Neural crest cell (in vitro differentiated cells): Measurements from ENCODE around the gene GMDS. TPM values are rescaled to one million over a fixed set of nuclear protein-coding genes. Genes with fewer than 3 reads are reported as not detected.

Source experiments
- DNase-seq: peaks from one replicate; pipeline ENCODE4 v3.0.0; 2021; ENCODE audit warnings: low read depth, mixed read lengths, low spot score
- H3K27ac Mint-ChIP-seq: one replicate; pipeline ENCODE4 v1.8.0; 2021; ENCODE audit warnings: mild to moderate bottlenecking, mixed read lengths; ENCODE audit not compliant: unreplicated experiment
- H3K27me3 Mint-ChIP-seq: 2 replicates; pipeline ENCODE4 v1.8.0; 2021; ENCODE audit warnings: low read depth, mild to moderate bottlenecking, mixed read lengths
- H3K36me3 Mint-ChIP-seq: 2 replicates; pipeline ENCODE4 v1.8.0; 2021; ENCODE audit warnings: low read depth, mild to moderate bottlenecking, mixed read lengths
- H3K4me1 Mint-ChIP-seq: 2 replicates; pipeline ENCODE4 v1.8.0; 2021; ENCODE audit warnings: mixed read lengths
- H3K4me3 Mint-ChIP-seq: one replicate; pipeline ENCODE4 v1.8.0; 2021; ENCODE audit warnings: mild to moderate bottlenecking, mixed read lengths
- H3K9me3 Mint-ChIP-seq: 2 replicates; pipeline ENCODE4 v1.8.0; 2021; ENCODE audit warnings: mixed read lengths
- total RNA-seq: library from RNA; stranded (reverse); gene quantifications from 2 replicates; pipeline ENCODE4 v1.2.1, GENCODE V29; 2021
- TF ChIP-seq, protein P1 (sequence below): fragments of 200-600 bp; sonication (generic); conservative IDR thresholded peaks from 2 replicates; pipeline ENCODE4 v1.5.0; 2021; ENCODE audit warnings: antibody characterized with exemption, mild to moderate bottlenecking

GMDS gene
- total RNA-seq, 1 donor from 2014 or later = 16.1 TPM

DNA sequence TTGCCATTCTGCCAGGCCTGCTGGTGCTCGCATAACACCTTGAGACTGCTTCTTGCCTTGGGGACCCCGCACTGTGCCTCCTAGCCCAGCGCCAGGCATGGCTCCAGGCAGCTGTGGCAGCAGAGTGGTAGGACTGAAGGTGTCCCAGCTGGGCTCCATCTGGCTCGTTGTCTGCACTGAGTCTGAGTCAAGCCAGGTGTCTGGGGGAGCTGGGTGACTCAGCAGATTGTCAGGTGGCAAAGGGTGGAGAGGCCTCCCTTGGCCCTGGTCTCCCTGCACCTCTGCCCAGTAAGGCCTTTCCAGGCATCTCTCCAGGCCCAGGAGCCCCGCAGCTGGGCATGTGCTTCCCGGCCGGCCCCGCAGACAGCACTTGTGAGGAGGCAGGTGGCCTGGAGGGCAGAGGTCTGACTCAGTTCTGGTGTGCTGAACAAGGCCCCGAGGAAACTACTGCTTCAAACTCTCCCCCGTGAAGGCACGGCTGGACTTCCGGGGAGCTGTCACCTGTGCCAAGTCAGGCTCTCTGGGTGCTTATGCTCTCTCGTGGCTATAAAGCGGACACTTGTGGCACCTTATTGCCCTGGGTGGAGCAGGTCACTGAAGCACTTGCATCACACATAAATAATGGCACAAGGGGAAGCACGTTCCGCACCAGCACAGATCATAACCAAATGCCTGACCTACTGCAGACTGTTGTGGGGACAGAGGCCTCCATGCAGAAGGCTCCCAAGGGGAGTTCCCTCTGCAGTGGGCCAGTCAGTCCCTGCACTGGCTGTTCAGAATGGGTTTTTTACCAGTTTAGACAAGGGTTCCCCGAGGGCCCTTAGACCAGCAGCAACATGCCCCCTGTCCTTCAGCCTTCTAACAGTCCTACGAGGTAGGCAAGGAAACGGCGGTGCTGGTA, 608.2 kb downstream of the GMDS start:
- H3K27me3 Mint-ChIP-seq = no peaks in the 10 kb centered on the region
- H3K9me3 Mint-ChIP-seq = no peaks in the 10 kb centered on the region
- TF ChIP-seq, protein P1, sequence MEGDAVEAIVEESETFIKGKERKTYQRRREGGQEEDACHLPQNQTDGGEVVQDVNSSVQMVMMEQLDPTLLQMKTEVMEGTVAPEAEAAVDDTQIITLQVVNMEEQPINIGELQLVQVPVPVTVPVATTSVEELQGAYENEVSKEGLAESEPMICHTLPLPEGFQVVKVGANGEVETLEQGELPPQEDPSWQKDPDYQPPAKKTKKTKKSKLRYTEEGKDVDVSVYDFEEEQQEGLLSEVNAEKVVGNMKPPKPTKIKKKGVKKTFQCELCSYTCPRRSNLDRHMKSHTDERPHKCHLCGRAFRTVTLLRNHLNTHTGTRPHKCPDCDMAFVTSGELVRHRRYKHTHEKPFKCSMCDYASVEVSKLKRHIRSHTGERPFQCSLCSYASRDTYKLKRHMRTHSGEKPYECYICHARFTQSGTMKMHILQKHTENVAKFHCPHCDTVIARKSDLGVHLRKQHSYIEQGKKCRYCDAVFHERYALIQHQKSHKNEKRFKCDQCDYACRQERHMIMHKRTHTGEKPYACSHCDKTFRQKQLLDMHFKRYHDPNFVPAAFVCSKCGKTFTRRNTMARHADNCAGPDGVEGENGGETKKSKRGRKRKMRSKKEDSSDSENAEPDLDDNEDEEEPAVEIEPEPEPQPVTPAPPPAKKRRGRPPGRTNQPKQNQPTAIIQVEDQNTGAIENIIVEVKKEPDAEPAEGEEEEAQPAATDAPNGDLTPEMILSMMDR = no peak
- no peak overlapping the region for H3K27ac Mint-ChIP-seq
- H3K4me1 Mint-ChIP-seq = peaks cover 19% of the 10 kb centered on the region
- DNase-seq = no peak
- no peak overlapping the region for H3K4me3 Mint-ChIP-seq
- no peaks in the 10 kb centered on the region for H3K36me3 Mint-ChIP-seq

DNA sequence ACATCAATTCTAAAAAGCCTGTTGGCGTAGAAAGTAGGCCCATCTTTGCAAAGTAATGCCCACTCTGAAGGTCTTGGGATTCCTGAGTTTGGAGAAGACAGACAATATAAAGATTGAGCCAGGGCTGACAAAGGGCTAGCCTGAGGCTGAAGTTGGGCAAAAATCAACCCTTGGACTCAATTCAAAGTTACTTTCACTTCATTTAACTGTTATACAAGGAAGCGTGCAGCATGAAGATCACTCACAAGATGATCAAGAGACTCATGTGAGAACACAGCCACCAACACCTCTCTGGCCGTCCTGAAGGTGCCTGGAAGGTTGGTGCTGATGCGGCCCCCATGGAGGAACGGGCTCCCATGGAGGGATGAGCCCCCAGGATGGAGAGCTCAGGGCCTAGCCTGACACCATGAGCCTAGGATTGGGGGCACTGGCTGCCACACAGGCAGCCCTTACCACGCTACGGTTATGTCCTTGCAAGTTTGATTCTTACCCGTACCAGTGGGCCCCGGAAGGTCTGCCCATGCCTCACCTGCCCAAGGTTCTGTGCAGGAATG, 609.1 kb downstream of the GMDS start:
- no peak for DNase-seq
- no peaks in the 10 kb centered on the region for H3K36me3 Mint-ChIP-seq
- peaks cover 5% of the 10 kb centered on the region for H3K27me3 Mint-ChIP-seq
- no peaks in the 10 kb centered on the region for H3K9me3 Mint-ChIP-seq
- no peak overlapping the region for H3K4me3 Mint-ChIP-seq
- peaks cover 19% of the 10 kb centered on the region for H3K4me1 Mint-ChIP-seq
- TF ChIP-seq, protein P1 = no peak
- H3K27ac Mint-ChIP-seq = no peak overlapping the region

DNA sequence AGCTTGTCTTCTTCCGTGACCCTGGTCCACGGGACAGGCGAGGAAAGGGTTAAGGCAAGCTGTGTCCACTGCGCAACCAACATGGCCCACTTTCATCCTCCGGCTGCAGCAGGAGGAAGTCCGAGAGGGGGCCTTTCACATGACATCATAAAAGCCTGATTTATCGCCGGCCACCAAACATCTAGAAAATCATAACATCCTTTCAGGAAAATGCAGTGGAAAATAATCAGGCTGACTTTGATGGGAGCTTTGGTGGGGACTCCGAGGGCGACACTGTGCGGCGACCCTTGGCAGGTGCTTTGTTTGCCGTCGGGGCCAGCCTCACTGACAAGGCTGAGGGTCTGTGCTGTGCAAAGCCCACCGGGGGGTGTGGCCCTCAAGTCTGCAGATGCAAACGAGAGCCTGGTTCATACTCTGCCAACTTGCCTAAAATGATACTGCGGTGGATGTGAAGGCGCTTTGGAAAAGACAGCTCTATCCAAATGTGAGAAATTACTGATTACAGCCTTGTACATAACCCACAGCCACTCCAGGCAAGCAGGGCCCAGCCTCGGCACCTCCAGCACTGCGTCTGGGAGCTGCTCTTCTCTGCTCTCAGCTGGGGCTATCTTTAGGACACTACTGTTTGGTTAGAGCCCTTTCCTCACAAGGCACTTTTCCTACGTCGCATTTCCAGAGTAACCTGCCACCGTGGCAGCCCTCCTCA, 609.9 kb downstream of the GMDS start:
- Mint-ChIP-seq H3K4me1 (peaks cover 19% of the 10 kb centered on the region), H3K4me3 (no peak overlapping the region), H3K27ac (no peak overlapping the region), H3K36me3 (no peaks in the 10 kb centered on the region), H3K9me3 (no peaks in the 10 kb centered on the region), H3K27me3 (peaks cover 11% of the 10 kb centered on the region)
- TF ChIP-seq, protein P1 = no peak
- no peak for DNase-seq

DNA sequence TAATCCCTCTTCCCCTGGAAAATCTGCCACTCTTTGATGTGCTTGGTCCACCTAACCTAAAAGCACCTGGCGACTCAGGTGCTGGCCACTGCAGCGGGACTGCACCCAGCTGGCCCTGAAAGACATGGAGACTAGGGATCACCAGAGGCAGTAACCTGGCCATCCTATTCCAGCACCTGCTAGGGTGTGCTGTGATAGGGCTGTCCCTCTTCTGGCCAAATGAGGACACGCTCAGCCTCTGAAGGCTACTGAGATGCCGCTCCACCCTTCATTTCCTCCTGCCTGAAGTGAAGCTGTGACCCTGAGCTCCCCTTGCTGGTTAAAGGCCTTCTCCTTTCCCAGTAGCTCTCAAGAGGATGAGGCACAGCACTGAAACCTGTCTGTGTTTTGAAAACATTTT, 611.3 kb downstream of the GMDS start:
- Mint-ChIP-seq H3K27me3 (peaks cover 21% of the 10 kb centered on the region), H3K36me3 (no peaks in the 10 kb centered on the region), H3K4me3 (no peak overlapping the region), H3K27ac (no peak overlapping the region), H3K4me1 (peaks cover 21% of the 10 kb centered on the region), H3K9me3 (no peaks in the 10 kb centered on the region)
- no peak for DNase-seq
- TF ChIP-seq, protein P1 = no peak

DNA sequence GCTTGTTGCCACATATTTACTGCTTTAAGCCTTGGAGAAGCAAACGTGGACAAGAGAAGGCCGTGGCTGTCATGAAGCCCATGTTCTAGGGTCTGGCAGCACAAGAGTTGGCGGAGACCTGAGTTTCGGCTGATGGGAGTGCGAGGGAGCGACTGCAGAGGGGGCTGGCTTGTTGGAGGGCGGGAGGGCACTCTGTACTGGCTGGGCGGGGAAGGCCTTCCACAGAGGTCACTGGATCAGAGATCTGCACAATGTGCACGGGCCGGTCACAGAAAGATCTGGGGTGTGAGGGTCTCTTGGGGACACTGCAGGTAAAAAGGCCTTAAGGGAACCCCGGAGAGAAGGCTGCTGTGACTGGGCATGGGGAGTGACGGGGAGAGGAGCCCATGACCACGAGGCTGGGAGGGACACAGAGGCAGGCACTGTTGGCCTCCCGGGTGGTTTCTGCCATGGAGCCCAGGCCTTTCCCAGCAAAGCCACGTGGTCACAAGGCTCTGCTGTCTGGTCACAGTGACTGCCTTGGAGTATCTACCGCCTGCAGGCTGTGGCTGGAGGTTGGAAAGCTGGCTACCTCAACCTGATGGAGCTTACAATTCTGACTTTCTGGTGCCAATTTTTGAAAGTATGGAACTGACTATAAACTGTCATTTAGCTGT, 611.9 kb downstream of the GMDS start:
- Mint-ChIP-seq H3K4me3 (no peak overlapping the region), H3K36me3 (no peaks in the 10 kb centered on the region), H3K4me1 (peaks cover 23% of the 10 kb centered on the region), H3K9me3 (no peaks in the 10 kb centered on the region), H3K27me3 (peaks cover 27% of the 10 kb centered on the region), H3K27ac (no peak overlapping the region)
- TF ChIP-seq, protein P1 = no peak
- DNase-seq = no peak
